Hepatocyte (in vitro differentiated cells): ENCODE measurements around the gene TLCD3B. TPM values are rescaled to one million over a fixed set of nuclear protein-coding genes. Genes with fewer than 3 reads are reported as not detected.

Source experiments
- DNase-seq: peaks from one replicate; pipeline ENCODE4 v3.0.0-alpha.2; 2016; ENCODE audit warnings: low spot score
- H2AFZ ChIP-seq: fragments of 200-600 bp; sonication (generic); 2 replicates; pipeline ENCODE4 v1.6.0; 2016; ENCODE audit warnings: antibody characterized with exemption, mild to moderate bottlenecking
- H3K27ac ChIP-seq: fragments of 200-600 bp; sonication (generic); 2 replicates; pipeline ENCODE4 v1.5.1; 2016; ENCODE audit warnings: mild to moderate bottlenecking
- H3K27me3 ChIP-seq: fragments of 200-600 bp; sonication (generic); 2 replicates; pipeline ENCODE4 v1.6.1; 2016
- H3K36me3 ChIP-seq: fragments of 200-600 bp; sonication (generic); replicated peaks from 2 replicates; pipeline ENCODE4 v1.5.1; 2016; ENCODE audit warnings: low read depth; ENCODE audit not compliant: insufficient read depth
- H3K4me1 ChIP-seq: fragments of 200-600 bp; sonication (generic); 2 replicates; pipeline ENCODE4 v1.5.1; 2016; ENCODE audit warnings: mild to moderate bottlenecking, moderate library complexity; ENCODE audit not compliant: insufficient read depth
- H3K4me2 ChIP-seq: fragments of 200-600 bp; sonication (generic); 2 replicates; pipeline ENCODE4 v1.6.0; 2016
- H3K4me3 ChIP-seq: fragments of 200-600 bp; sonication (generic); 2 replicates; pipeline ENCODE4 v1.5.1; 2016; ENCODE audit warnings: mild to moderate bottlenecking
- H3K79me2 ChIP-seq: fragments of 200-600 bp; sonication (generic); 2 replicates; pipeline ENCODE4 v1.6.0; 2017; ENCODE audit warnings: mild to moderate bottlenecking
- H3K9me2 ChIP-seq: fragments of 200-600 bp; sonication (generic); replicated peaks from 2 replicates; pipeline ENCODE4 v1.6.0; 2017; ENCODE audit warnings: mild to moderate bottlenecking; ENCODE audit not compliant: insufficient read depth
- H3K9me3 ChIP-seq: fragments of 200-600 bp; sonication (generic); 2 replicates; pipeline ENCODE4 v1.5.1; 2016; ENCODE audit warnings: low read depth, mild to moderate bottlenecking
- H4K20me1 ChIP-seq: fragments of 200-600 bp; sonication (generic); 2 replicates; pipeline ENCODE4 v1.6.0; 2016; ENCODE audit warnings: mild to moderate bottlenecking; ENCODE audit not compliant: insufficient read depth, poor library complexity, severe bottlenecking
- CTCF ChIP-seq: fragments of 200-600 bp; sonication (generic); IDR thresholded peaks from 2 replicates; pipeline ENCODE4 v1.5.1; 2016; ENCODE audit warnings: antibody characterized with exemption, mild to moderate bottlenecking; ENCODE audit not compliant: poor library complexity
- EZH2 ChIP-seq: fragments of 200-600 bp; sonication (generic); IDR thresholded peaks from 2 replicates; pipeline ENCODE4 v1.6.1; 2016; ENCODE audit warnings: antibody characterized with exemption, mild to moderate bottlenecking, borderline replicate concordance
- EZH2phosphoT487 ChIP-seq: fragments of 200-600 bp; sonication (generic); IDR thresholded peaks from one replicate; pipeline ENCODE4 v1.6.1; 2018; ENCODE audit warnings: antibody characterized with exemption, mild to moderate bottlenecking, low read depth, moderate library complexity; ENCODE audit not compliant: unreplicated experiment, severe bottlenecking
- whole genome bisulfite sequencing: methylation state at CpG from one replicate; pipeline ENCODE4 v1.1.6; 2016; ENCODE audit warnings: low lambda C conversion rate; ENCODE audit errors: missing lambda C conversion rate; 5-methylcytosine and 5-hydroxymethylcytosine counted together
- polyA plus RNA-seq: library from polyadenylated mRNA; unstranded; fragments of >200 nt; fragmentation: Nextera tagmentation; extraction: Ambion mirVana; gene quantifications from 2 replicates; pipeline ENCODE4 v1.2.1, GENCODE V29; 2016
- total RNA-seq: library from RNA; depleted of rRNA; stranded (reverse); fragments of >200 nt; gene quantifications from 2 replicates; pipeline ENCODE4 v1.2.3, GENCODE V29; 2014

The TLCD3B gene
- total and polyA plus RNA-seq, 2 experiments from 2014 or later: not detected

- 95% methylated on average over 25 of the region's 35 CpGs for WGBS
- H3K9me2 ChIP-seq: no peaks in the 10 kb centered on the region
- no peaks in the 10 kb centered on the region for H3K79me2 ChIP-seq
- H3K27ac ChIP-seq: no peak overlapping the region
- H2AFZ ChIP-seq: no peak overlapping the region
- H3K4me2 ChIP-seq: no peak overlapping the region
- DNase-seq: no peak
- no peaks in the 10 kb centered on the region for H3K27me3 ChIP-seq
- H3K9me3 ChIP-seq: no peaks in the 10 kb centered on the region
- H3K4me3 ChIP-seq: no peak overlapping the region
- H4K20me1 ChIP-seq: no peaks in the 10 kb centered on the region
- H3K4me1 ChIP-seq: peaks cover 9% of the 10 kb centered on the region
- no peaks in the 10 kb centered on the region for H3K36me3 ChIP-seq
- no peak for TF ChIP-seq EZH2phosphoT487
- no peak for TF ChIP-seq CTCF
- no peak for TF ChIP-seq EZH2
Observed at GRCh38 chr16:29990883-29991570, 40.0 kb downstream of the TLCD3B start.

- Histone ChIP-seq H3K9me2 (no peaks in the 10 kb centered on the region), H2AFZ (no peak overlapping the region), H3K36me3 (no peaks in the 10 kb centered on the region), H3K79me2 (no peaks in the 10 kb centered on the region), H3K9me3 (no peaks in the 10 kb centered on the region), H3K4me2 (no peak overlapping the region), H3K27ac (no peak overlapping the region), H3K4me3 (no peak overlapping the region), H4K20me1 (no peaks in the 10 kb centered on the region), H3K27me3 (no peaks in the 10 kb centered on the region), H3K4me1 (peaks cover 9% of the 10 kb centered on the region)
- DNase-seq: no peak
- TF ChIP-seq CTCF (no peak), EZH2phosphoT487 (no peak), EZH2 (no peak)
- 73% methylated on average over 2 of the region's 2 CpGs for WGBS
Observed at GRCh38 chr16:29990034-29990433, 41.0 kb downstream of the TLCD3B start.

GRCh38 chr16:29989111-29989858, 41.8 kb downstream of the TLCD3B start:
- H2AFZ ChIP-seq: no peak overlapping the region
- no peaks in the 10 kb centered on the region for H4K20me1 ChIP-seq
- H3K9me3 ChIP-seq: no peaks in the 10 kb centered on the region
- H3K36me3 ChIP-seq: no peaks in the 10 kb centered on the region
- H3K9me2 ChIP-seq: no peaks in the 10 kb centered on the region
- DNase-seq: no peak
- TF ChIP-seq EZH2 (no peak), CTCF (no peak), EZH2phosphoT487 (no peak)
- H3K4me1 ChIP-seq: peaks cover 2% of the 10 kb centered on the region
- H3K79me2 ChIP-seq: no peaks in the 10 kb centered on the region
- no peak overlapping the region for H3K4me3 ChIP-seq
- no peak overlapping the region for H3K27ac ChIP-seq
- 93% methylated on average over 23 of the region's 23 CpGs for WGBS
- no peak overlapping the region for H3K4me2 ChIP-seq
- H3K27me3 ChIP-seq: no peaks in the 10 kb centered on the region
